NCI-H1048 (cell line): ENCODE data around the gene FIGNL2.
"Not testable (repeated sequence)": the region's sequence is repeated elsewhere in the genome, so short reads cannot be mapped to it uniquely, and the experiment has no call there.

Source experiments
- DNase-seq: peaks from one replicate; lab custom pipeline; 2025; lab: John Stamatoyannopoulos, UW

FIGNL2 gene

DNA sequence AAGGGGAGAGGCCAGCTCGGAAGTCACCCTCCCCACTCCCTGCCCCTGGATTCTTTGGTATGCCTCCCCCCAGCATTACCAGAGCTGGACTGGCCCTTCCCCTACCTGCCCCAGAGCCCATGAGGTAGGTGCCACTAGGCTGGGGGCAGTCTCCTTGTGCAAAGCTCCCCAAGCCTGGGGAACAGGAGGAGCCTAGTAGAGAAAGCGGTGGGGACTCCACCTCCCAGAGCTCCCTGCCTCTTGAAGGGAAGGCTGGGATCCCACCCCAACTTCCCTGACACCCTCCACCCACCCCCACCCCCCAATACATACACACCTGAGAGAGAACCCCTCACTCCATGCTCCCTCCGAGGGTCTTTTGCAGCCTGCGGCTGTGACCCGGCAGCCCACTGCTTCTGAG, 30.4 kb downstream of the FIGNL2 start:
- DNase-seq, result no peak

DNA sequence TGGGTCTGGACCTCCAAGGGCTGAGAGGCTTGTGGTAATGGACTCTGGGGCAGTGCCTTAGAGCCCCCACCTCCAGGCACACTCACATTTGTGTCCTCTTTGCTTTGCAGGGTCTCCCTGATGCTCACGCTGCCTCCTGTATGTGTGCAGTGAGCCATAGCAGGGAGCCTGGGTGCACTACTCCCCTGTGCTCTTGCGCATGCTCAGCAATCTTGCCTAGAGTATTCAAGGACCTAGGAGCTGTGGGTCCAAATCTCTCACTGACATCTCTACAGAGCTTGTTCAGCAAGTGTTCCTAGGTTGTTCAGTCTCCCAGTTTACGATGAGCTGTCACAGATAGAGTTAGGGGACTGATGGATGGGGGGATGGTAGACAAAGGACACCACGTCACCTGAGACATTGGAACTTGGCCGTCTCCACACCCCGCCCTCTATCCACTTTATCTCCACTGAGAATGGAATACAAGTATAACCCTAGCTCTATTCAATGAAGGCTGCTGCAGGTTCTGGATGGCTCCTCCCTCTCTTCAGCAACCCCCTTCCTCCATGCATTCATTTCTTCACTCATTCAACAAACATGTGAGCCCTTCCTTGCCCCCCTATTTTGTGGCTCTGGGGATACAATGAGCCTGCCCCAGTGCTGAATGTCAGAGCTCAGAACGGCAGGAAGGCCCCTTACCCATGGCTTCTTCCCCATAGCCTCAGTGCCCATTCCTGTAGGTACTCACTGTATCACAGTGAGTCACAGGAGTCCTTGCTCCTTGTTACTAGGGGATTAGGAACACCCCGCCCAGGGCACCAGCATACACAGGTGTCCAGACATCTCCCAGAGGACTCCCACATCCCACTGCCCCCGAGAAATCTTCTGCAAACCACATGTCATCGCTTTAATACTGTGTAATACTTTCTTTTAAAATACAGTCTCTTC, 31.2 kb downstream of the FIGNL2 start:
- DNase-seq, result no peak

DNA sequence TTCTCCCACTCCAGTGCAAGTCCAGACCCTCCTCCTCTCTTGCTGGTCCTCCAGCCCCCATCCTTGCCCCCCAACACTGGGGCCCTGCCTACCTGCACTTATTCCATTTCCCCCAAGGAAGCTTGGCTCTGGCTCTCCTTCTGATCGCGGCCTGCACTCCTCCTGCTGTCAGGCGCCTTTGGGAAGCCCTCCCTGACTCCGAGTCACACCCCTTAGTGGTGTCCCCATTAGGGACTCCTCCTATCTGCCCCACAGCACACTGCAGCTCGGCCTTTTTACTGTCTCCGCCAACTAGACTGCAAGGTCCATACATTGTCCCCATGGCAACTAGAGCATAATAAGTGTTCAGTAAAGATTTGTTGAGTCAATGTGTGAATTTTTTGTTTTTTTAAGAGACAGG, 32.9 kb downstream of the FIGNL2 start:
- no peak for DNase-seq

DNA sequence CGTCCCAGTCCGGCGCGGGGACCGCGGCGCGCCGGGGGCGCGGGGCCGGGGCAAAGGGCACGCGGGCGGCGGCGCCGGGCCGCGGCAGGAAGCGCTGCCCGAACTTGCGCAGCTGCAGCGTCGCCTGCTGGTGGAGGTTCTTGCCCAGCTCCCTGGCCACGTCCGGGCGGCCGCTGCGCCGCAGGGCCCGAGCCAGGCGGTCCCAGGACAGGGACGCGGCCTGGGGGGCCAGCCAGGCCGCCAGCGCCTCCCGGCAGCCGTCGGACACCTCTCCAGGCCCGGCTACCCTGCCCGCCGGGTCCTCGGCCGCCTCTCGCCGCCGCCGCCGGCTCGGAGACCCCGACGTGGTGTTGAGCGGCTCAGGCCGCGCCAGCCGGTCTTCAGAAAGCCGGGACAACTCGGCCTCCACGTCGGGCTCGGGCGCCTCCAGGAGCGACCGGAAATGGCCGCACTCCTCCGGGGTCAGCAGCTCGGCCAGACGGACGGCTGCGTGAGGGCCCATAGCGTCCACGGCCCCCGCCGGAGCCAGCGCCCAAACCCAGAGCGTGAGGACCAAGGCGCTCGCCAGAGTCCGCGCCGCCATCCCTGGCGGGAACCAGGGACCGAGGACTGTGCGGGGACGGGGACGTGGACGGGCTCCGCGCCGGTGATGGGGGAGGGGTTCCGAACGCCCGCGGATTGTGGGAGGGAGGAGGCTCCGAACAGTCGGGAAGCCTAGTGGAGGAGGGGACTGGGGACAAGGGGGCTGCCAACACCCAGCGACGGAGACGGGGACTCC, 34.0 kb downstream of the FIGNL2 start:
- no peak for DNase-seq

DNA sequence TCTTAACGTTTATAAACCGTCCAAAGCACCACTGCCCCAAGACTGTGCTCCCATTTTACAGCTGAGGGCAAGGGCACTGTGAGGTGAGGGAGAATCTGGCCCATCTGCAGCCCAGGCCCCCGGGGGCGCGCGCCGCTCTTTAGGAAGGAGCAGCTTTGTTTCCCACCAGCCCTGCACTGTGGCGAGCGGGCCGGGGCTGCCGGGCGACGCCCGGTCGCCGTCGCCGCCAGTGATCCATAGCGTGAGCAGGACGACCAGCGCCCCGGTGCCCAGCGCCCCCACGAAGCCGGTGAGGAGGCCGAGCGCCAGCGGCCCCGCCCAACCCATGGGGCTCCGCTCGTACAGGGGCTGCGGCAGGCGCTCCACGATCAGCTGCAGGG, 34.6 kb downstream of the FIGNL2 start:
- no peak for DNase-seq

DNA sequence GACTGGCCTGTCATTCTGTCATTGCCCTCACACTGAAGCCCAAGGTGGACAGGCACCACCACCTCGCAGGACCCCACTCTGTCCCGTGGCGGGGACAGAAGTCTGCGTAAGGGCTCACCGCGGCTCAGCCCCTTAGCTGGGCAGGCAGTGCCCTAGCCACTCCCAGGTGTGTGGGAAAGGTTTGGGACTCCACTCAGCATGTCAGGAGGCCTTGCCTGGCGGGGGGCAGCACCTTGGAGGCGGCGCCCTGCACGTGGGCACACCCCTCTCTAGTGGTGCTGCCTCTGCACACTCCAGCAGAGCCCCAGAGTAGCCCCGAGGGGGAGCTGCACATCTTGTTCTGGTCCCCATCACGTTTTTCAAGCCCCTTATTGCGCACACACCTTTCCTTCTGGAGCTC, 35.6 kb downstream of the FIGNL2 start:
- no peak for DNase-seq

DNA sequence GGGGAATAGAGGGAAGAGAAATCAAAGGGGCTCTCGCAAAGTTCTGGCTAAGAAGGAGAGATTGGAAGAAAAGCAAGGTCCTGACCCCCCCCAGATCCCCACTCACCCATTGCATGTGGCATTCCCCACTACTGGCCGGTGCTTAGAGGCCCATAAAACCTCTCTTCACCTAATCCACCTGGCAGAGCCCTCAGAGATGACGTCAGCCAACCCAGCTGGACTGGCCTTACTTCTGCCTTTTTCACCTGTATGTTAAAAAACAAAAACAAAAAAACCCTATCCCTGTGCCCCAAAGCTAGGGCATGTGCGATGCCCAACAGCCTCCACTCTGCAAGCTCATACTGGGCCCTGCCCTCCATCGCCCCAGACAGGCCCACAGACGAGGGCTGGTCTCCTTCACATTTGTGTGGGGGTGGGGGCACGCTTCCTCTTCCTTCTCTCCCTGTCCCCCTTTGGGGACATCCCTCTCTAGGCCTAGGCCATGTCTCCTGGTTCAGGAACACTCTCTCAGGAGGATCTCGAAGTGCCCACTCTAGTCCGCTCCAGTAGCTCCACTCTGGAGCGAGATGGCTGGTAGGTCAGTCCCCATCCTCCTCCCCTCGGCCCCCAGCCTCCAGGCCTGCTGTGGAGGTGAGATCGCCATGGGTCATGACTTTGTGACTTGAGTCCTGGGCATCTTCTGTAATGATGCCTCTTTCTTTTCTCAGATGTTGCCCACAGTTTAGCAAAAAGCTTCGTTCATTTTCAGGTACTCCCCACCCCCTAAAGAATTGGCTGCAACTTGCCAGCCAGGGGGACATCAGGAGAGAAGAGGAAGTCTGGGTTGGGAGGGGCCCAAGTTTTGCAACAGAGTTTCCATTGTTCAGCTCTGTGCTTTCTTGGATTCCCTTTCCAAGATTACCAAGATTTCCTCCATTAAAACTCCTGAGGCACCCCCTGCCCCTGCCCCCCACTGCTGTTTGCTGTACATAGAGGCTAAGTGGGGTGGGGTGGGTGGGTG, 37.0 kb downstream of the FIGNL2 start:
- DNase-seq, result no peak

DNA sequence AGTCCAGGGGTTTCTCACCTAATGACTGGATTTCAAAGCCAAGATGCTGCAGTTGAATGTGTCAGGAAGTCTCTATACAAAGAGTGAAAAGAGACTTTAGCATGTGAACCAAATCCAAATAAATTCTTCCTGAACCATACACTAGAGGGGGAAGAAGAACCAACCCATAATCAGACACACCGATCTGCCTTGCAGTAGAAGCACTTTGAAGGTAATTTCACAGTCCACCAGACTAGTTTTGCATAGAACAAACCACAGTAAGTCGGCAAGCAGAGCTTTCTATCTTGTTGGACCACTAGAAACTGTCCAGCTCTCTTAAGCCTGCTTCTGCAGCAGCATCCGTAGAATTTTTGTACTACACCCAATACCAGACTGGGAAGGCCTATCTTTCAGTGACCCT, 39.3 kb downstream of the FIGNL2 start:
- DNase-seq, result no peak

DNA sequence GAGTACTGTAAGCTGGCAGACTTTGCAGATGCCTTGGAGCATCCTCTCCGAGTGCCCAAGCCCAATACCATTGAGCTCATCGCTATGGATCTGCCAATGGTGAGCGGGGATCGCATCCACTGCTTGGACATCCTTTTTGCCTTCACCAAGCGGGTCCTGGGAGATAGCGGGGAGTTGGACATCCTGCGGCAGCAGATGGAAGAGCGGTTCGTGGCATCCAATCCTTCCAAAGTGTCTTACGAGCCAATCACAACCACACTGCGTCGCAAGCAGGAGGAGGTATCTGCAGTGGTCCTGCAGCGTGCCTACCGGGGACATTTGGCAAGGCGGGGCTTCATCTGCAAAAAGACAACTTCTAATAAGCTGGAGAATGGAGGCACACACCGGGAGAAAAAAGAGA, 41.6 kb downstream of the FIGNL2 start:
- DNase-seq, result no peak

DNA sequence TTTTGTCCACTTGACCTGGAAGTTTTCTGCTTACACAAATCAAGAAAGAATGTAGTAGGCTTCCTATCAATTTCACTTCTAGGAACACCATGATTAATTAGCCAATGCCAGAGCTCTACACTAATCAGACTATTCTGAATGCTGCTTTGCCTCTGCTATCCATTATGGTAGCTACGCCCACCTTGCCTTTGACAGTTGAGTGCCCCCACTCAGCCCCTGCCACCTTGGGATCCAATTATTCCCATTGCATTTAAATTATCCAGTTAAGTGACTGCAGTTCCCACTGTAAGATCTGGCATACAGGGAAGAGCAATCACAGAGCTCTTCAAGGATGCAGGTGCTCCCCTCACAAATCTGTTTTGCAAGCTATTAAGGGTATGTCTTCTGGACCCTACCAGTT, 47.5 kb downstream of the FIGNL2 start:
- DNase-seq, result no peak

DNA sequence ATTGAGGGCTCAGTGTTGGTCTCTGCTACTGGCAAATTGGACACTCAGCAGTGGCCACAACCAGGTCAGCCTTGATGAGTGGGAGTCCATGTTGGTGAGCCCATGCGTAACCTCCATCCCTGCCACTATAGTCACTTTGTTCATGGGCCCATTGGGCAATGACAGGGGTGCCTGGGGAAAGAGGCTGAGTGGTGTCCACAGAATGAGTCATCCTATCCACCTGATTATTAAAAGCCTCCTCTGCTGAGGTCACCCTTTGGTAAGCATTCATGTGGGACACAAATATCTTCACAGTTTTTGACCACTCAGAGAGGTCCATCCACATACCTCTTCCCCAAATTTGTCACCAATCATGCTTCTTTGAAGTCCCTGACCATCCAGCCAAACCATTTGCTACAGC, 50.0 kb downstream of the FIGNL2 start:
- DNase-seq, result no peak

DNA sequence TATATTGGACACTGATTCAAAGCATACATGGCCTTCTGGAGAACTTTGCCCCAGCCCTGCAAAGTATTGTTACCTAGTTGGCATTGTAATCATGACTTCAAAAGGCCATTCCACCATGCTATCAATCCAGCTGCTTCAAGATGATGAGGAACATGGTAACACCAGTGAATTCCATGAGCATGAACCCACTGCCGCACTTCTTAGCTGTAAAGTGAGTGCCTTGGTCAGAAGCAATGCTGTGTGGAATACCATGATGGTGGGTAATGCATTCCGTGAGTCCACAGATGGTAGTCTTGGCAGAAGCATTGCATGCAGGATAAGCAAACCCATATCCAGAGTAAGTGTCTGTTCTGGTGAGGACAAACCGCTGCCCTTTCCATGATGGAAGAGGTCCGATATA, 50.5 kb downstream of the FIGNL2 start:
- DNase-seq, result not testable (repeated sequence)

DNA sequence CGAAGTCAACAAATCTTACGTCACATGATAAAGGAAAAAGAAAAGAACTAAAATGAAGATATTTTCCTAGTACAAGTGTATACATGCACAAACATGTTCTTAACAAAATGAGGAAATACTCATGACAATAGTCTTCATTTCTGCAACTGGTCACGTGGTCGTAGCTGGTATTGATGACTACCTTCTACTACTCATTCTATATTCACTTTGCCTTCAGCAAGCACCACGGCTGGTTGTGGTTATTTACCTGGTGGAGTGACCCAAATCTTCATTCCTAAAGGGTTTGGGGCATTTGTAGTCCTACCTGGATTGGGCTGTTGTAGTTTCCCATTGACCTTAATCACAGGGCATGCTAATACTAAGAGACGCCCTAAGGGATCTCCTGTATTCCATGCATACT, 51.2 kb downstream of the FIGNL2 start:
- no peak for DNase-seq

DNA sequence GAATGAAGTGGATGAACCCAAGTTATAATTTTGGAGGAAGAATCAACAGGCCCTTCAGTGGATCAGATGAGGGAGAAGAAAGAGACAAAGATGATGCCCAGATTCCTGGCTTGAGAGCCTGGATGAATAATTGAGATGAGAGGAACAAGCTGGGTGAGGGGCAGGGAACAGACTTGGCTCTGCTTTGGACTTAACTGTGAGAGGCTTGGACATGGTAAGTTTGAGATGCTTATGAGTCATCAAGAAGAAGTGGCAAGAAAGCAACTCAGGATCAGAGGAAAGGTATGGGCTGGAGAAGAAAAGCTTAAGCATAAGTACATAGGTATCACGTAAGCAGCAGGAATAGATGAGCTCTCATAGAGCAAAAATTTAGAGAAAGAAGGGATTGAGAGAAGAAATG, 55.3 kb downstream of the FIGNL2 start:
- DNase-seq, result no peak

DNA sequence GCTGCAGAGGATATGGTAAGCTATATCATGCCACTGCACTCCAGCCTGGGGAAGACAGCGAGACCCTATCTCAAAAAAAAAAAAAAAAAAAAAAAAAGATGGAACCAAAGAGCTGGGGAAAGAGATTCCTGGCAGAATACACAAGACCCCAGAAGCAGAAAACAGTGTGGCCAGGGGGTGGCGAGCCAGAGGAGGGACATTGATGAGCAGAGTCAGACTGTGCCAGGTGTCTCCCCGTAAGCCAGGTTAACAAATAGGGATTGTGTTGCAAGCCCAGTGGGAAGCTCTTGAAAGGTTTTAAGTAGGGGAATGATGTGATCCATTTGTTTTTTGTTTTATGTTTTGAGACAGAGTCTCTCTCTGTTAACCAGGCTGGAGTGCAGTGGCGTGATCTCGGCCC, 56.1 kb downstream of the FIGNL2 start:
- DNase-seq, result no peak

DNA sequence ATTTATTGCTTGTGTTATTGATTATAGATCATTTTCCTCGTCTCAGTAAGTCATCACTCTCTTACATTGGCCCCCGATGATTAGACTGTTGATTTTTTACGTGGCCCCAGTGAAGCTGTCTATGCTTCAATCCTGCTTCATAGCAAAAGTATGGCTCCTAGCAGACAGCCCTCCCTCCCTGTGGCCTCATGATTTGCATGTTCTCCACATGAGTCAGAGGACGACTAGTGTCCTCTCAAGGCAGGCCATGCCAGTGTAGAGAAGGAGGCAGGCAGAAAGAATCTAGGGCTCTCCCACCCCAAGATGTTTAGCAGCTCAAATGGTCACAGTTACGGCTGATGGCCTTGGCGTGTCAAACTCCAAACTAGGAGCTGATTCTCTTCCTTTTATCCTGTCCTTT, 59.6 kb downstream of the FIGNL2 start:
- no peak for DNase-seq

DNA sequence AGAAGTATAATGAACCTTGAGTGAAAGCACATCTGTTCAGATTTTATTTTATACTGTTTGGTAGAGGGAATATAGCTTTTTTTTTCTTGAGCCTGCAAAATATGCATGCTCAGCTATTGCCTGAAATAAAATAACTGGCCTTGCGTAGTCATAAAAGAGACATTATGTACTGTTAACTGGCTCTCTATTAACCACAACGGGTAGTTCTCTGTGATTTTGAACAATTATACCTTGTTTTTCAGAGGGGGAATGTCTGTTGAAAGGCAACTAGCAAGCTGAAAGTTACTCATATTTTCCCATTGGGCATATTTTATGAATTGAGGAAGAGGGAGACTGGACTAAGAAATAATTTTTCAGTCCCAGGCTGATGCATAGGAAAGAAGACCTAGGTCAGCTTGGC, 62.6 kb downstream of the FIGNL2 start:
- no peak for DNase-seq

DNA sequence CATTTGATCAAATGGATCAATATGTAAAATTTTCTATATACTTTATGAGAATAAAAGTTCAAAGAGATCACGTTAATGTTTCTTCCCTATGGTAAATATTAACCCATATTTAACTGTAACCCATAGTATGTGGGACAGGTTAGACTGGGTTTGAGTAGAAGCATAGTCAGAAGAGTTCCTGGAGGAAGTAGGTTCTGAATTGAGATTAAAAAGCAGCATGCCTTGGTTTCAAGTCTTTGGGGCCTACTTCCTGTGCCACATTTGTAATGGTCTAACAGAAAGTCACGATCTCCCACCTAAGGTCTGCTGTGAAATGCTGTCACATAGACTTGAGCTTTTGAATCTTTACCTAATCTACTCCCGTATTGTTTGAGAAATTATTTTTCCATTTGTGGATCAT, 63.8 kb downstream of the FIGNL2 start:
- DNase-seq, result no peak

DNA sequence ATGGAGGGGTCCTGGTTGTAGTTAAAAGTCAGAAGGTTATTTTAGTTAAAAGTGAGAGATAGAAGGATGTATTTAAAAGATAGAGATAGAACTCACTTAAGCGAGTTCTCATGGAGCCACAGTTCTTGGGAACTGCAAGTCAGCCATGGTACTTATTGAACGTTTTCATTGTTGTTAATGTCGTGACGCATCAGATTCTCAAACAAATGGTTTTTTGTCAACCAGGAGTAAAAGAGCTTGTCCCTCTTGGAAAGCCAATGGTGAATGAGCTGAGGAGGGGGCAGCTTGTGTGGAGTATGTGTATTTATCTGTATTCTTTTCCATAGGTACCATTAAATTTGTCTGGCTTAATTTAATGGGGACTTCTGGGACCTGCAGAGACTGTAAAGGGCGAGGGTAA, 68.6 kb downstream of the FIGNL2 start:
- no peak for DNase-seq

DNA sequence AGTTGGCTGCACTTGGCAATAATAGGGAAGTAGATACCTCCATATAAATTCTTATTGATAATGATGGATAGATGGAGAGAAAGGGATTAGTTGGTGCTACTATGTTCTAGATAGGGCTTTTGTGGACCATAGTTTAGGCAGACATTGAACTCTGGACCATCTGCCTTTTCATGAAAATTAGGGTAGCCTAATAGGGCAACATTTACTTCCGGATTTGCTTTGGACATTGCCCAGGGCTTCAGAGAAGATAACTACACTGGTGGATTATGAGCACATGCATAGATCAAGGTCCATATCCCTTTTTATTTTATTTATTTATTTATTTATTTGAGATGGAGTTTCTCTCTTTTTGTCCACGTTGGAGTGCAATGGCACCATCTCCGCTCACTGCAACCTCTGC, 70.5 kb downstream of the FIGNL2 start:
- no peak for DNase-seq

DNA sequence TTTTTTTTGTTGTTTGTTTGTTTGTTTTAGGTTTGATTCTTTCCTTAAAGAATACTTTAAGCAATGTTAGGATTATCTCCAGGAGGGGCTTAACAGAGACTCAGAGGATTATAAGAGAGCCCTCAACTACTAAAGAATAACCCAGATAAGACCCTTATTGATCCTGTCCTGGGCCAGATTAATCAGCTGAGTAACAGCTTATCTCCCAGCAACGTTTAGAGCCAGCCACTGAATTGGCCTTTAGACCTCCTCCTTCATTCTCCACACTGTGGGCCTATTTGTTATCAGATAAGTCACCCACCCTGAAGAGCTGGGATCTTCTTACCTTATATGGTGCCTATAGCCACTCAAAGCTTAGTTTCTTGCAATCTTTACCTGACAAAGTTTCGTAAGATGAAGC, 71.1 kb downstream of the FIGNL2 start:
- DNase-seq, result no peak

DNA sequence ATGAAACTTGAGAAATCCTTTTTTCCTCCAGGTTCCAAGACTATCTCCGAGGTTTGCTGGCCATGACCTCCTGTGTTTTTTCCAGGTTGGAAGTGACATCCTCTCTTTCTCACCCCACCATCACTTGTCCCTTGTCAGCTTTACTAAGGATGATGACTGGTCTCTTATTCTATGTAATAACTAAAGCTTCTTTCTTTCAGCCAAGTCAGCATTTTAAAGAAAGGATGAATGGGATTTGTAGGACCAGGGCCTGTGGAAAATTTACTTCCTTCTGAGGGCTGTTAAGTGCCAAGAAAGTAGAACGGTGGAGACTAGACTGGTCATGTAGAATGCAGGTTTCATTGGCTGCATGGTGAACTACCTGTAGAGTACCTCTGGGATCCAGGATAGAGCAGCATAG, 73.6 kb downstream of the FIGNL2 start:
- DNase-seq, result no peak
